Vagina (tissue), 2 donors: Measurements from ENCODE around the gene FIS1. TPM values are rescaled to one million over a fixed set of nuclear protein-coding genes. Genes with fewer than 3 reads are reported as not detected.
"Not testable (repeated sequence)": the region's sequence is repeated elsewhere in the genome, so short reads cannot be mapped to it uniquely, and the experiment has no call there.

ENCODE experiments used
- DNase-seq, 2 donors: peaks; one replicate each; pipeline ENCODE4 v3.0.0-alpha.2; 2017; ENCODE audit errors: extremely low spot score in 2 of 2
- H3K27ac ChIP-seq: fragments of 200-600 bp; sonication (generic); one replicate; pipeline ENCODE4 v1.5.1; 2019
- H3K27me3 ChIP-seq: fragments of 200-600 bp; sonication (generic); one replicate; pipeline ENCODE4 v1.5.1; 2019
- H3K36me3 ChIP-seq, 2 donors: fragments of 200-600 bp; sonication (generic); one replicate each; pipeline ENCODE4 v1.5.1; 2017 to 2019
- H3K4me1 ChIP-seq: fragments of 200-600 bp; sonication (generic); one replicate; pipeline ENCODE4 v1.5.1; 2019
- H3K4me3 ChIP-seq, 2 donors: fragments of 200-600 bp; sonication (generic); 1 replicate in 1 of 2; 2 replicates in 1 of 2; pipeline ENCODE4 v1.5.1; 2016 to 2019
- H3K9me3 ChIP-seq: fragments of 200-600 bp; sonication (generic); one replicate; pipeline ENCODE4 v1.5.1; 2019
- CTCF ChIP-seq, 3 experiments: fragments of 450-650 bp in 2 of 3; fragments of 200-600 bp in 1 of 3; sonication (generic) in 1 of 3; IDR thresholded peaks; one replicate each; pipeline ENCODE4 v1.5.1; 2017 to 2019; ENCODE audit warnings: antibody characterized with exemption in 3 of 3, mild to moderate bottlenecking in 2 of 3, moderate library complexity in 2 of 3
- POLR2A ChIP-seq, 2 donors: fragments of 450-650 bp; IDR thresholded peaks; one replicate each; pipeline ENCODE4 v1.6.1; 2017; ENCODE audit warnings: antibody characterized with exemption in 2 of 2, mild to moderate bottlenecking in 2 of 2, moderate library complexity in 2 of 2
- POLR2AphosphoS5 ChIP-seq, 2 donors: sonication (generic); formaldehyde crosslinking; IDR thresholded peaks; one replicate each; pipeline ENCODE4 v1.9.0; 2017; ENCODE audit warnings: antibody characterized with exemption in 2 of 2, mild to moderate bottlenecking in 2 of 2, low read depth in 1 of 2; ENCODE audit not compliant: insufficient read depth in 1 of 2
- intact Hi-C: fragments of 100-400 bp; cut with DNase I; formaldehyde crosslinking; loops from one replicate; pipeline ENCODE4 v1.15.1; 2023
- total RNA-seq: library from RNA; depleted of rRNA; stranded (reverse); fragments of >200 nt; gene quantifications from one replicate; pipeline ENCODE4 v1.2.3, GENCODE V29; 2016

The FIS1 gene
- total RNA-seq, 1 donor from 2014 or later = 204 TPM

GRCh38 chr7:101277155-101277554, 32.3 kb upstream of the FIS1 start:
- H3K36me3 ChIP-seq = no peaks in the 10 kb centered on the region
- intact Hi-C loops = no loop called here

GRCh38 chr7:101273206-101273605, 28.3 kb upstream of the FIS1 start:
- H3K27me3 ChIP-seq = no peaks in the 10 kb centered on the region
- no peaks in the 10 kb centered on the region for H3K4me1 ChIP-seq
- DNase-seq = no peak
- no peak overlapping the region for H3K27ac ChIP-seq
- no peak overlapping the region for H3K4me3 ChIP-seq
- no peaks in the 10 kb centered on the region for H3K9me3 ChIP-seq
- TF ChIP-seq POLR2AphosphoS5 (IDR thresholded peaks at IDR 0.05; ENCODE audit: insufficient read depth in 1 of 2, low read depth in 1 of 2) (no peak), POLR2A (IDR thresholded peaks at IDR 0.05) (no peak), CTCF (IDR thresholded peaks at IDR 0.05) (no peak)
- intact Hi-C loops = no loop called here
- H3K36me3 ChIP-seq = no peaks in the 10 kb centered on the region

More at GRCh38 chr7:101277155-101277554, 32.3 kb upstream of the FIS1 start:
- Histone ChIP-seq H3K27ac (no peak overlapping the region), H3K9me3 (no peaks in the 10 kb centered on the region), H3K4me1 (no peaks in the 10 kb centered on the region), H3K27me3 (no peaks in the 10 kb centered on the region), H3K4me3 (no peak overlapping the region)
- no peak for DNase-seq
- no peak for TF ChIP-seq POLR2AphosphoS5 (IDR thresholded peaks at IDR 0.05; ENCODE audit: insufficient read depth in 1 of 2, low read depth in 1 of 2)
- no peak for TF ChIP-seq POLR2A (IDR thresholded peaks at IDR 0.05)
- TF ChIP-seq CTCF (IDR thresholded peaks at IDR 0.05) = no peak

- H3K27ac ChIP-seq = no peak overlapping the region
- H3K4me3 ChIP-seq = no peak overlapping the region
- H3K4me1 ChIP-seq = no peaks in the 10 kb centered on the region
- H3K9me3 ChIP-seq = no peaks in the 10 kb centered on the region
- intact Hi-C loops = no loop called here
- DNase-seq = no peak
- no peaks in the 10 kb centered on the region for H3K36me3 ChIP-seq
- H3K27me3 ChIP-seq = no peaks in the 10 kb centered on the region
- TF ChIP-seq POLR2A (IDR thresholded peaks at IDR 0.05) = no peak
- TF ChIP-seq CTCF (IDR thresholded peaks at IDR 0.05) = no peak
- no peak for TF ChIP-seq POLR2AphosphoS5 (IDR thresholded peaks at IDR 0.05; ENCODE audit: insufficient read depth in 1 of 2, low read depth in 1 of 2)
Measured at GRCh38 chr7:101271021-101271420, 26.1 kb upstream of the FIS1 start.

GRCh38 chr7:101269664-101270063, 24.8 kb upstream of the FIS1 start:
- H3K27me3 ChIP-seq = no peaks in the 10 kb centered on the region
- no peaks in the 10 kb centered on the region for H3K9me3 ChIP-seq
- H3K4me3 ChIP-seq = no peak overlapping the region
- DNase-seq = no peak
- no peak overlapping the region for H3K27ac ChIP-seq
- TF ChIP-seq POLR2AphosphoS5 (IDR thresholded peaks at IDR 0.05; ENCODE audit: insufficient read depth in 1 of 2, low read depth in 1 of 2) = no peak
- TF ChIP-seq POLR2A (IDR thresholded peaks at IDR 0.05) = no peak
- no peak for TF ChIP-seq CTCF (IDR thresholded peaks at IDR 0.05)
- intact Hi-C loops = no loop called here
- H3K4me1 ChIP-seq = no peaks in the 10 kb centered on the region
- H3K36me3 ChIP-seq = no peaks in the 10 kb centered on the region

- no peak for DNase-seq
- Histone ChIP-seq H3K4me3 (no peak overlapping the region), H3K4me1 (no peaks in the 10 kb centered on the region), H3K27me3 (no peaks in the 10 kb centered on the region), H3K9me3 (no peaks in the 10 kb centered on the region), H3K27ac (no peak overlapping the region), H3K36me3 (no peaks in the 10 kb centered on the region)
- intact Hi-C loops = no loop called here
- TF ChIP-seq CTCF (IDR thresholded peaks at IDR 0.05) (no peak), POLR2AphosphoS5 (IDR thresholded peaks at IDR 0.05; ENCODE audit: insufficient read depth in 1 of 2, low read depth in 1 of 2) (no peak), POLR2A (IDR thresholded peaks at IDR 0.05) (no peak)
Measured at GRCh38 chr7:101265622-101266516, 21.0 kb upstream of the FIS1 start.

GRCh38 chr7:101264102-101264706, 19.3 kb upstream of the FIS1 start:
- H3K36me3 ChIP-seq, DNase-seq, H3K9me3 ChIP-seq, H3K27me3 ChIP-seq, H3K27ac ChIP-seq, intact Hi-C loops, H3K4me3 ChIP-seq, H3K4me1 ChIP-seq: not testable (repeated sequence)
